H1 (cell line): ENCODE measurements around the gene PAX5.
A peak's percentile ranks its signal among the peaks of the same experiment; 100 is the strongest.

ENCODE experiments used
- CHD1 ChIP-seq: IDR thresholded peaks from 2 replicates; pipeline ENCODE4 v1.6.1; 2012; ENCODE audit warnings: low read depth, low read length, improper control_type of control experiment
- CTCF ChIP-seq, 3 experiments: IDR thresholded peaks; 1 replicate in 2 of 3; 2 replicates in 1 of 3; pipeline versions ENCODE4 v1.5.1 to v1.6.1; 2011; ENCODE audit warnings: low read length in 3 of 3, mild to moderate bottlenecking in 3 of 3, inconsistent platforms in 2 of 3, low read depth in 1 of 3, moderate library complexity in 1 of 3; ENCODE audit not compliant: insufficient read depth in 1 of 3; ENCODE audit errors: control extremely low read depth in 1 of 3
- EZH2 ChIP-seq: fragments of 200-600 bp; sonication (generic); IDR thresholded peaks from 2 replicates; pipeline ENCODE4 v1.7.1; 2012; ENCODE audit warnings: low read depth, mild to moderate bottlenecking, moderate library complexity, low read length, inconsistent platforms; ENCODE audit not compliant: severe bottlenecking
- GABPA ChIP-seq: IDR thresholded peaks from 2 replicates; pipeline ENCODE4 v1.6.1; 2011; ENCODE audit warnings: mild to moderate bottlenecking, low read length, moderate library complexity, borderline replicate concordance; ENCODE audit not compliant: insufficient read depth
- JUND ChIP-seq: IDR thresholded peaks from 2 replicates; pipeline ENCODE4 v1.6.1; 2011; ENCODE audit warnings: mild to moderate bottlenecking, improper control_type of control experiment, low read length
- KDM1A ChIP-seq: fragments of 200-600, 300-600 bp; sonication (generic); IDR thresholded peaks from 2 replicates; pipeline ENCODE4 v1.7.1; 2016; ENCODE audit warnings: mild to moderate bottlenecking, low read length, borderline replicate concordance
- POLR2A ChIP-seq, 2 experiments: IDR thresholded peaks; 1 replicate in 1 of 2; 2 replicates in 1 of 2; pipeline ENCODE4 v1.6.1; 2011; ENCODE audit warnings: low read depth in 2 of 2, low read length in 2 of 2, mild to moderate bottlenecking in 2 of 2; ENCODE audit errors: control extremely low read depth in 1 of 2
- RAD21 ChIP-seq, 2 experiments: IDR thresholded peaks in 1 of 2; conservative IDR thresholded peaks in 1 of 2; 2 replicates each; pipeline ENCODE4 v1.6.1; 2011; ENCODE audit warnings: low read depth in 2 of 2, low read length in 2 of 2, improper control_type of control experiment in 1 of 2, inconsistent platforms in 1 of 2, mild to moderate bottlenecking in 1 of 2, moderate library complexity in 1 of 2
- TAF1 ChIP-seq: IDR thresholded peaks from 2 replicates; pipeline ENCODE4 v1.6.1; 2011; ENCODE audit warnings: mild to moderate bottlenecking, low read depth, low read length
- TEAD4 ChIP-seq: IDR thresholded peaks from 2 replicates; pipeline ENCODE4 v1.6.1; 2012; ENCODE audit warnings: low read depth, low read length, inconsistent platforms, mixed read lengths
- USF2 ChIP-seq: IDR thresholded peaks from 2 replicates; pipeline ENCODE4 v1.6.1; 2011; ENCODE audit warnings: low read length, improper control_type of control experiment
- ZNF274 ChIP-seq: IDR thresholded peaks from 2 replicates; pipeline ENCODE4 v1.7.0; 2012; ENCODE audit warnings: low read length, borderline replicate concordance; ENCODE audit errors: extremely low read depth

GRCh38 chr9:36818242-36818938 lies 215.7 kb downstream of the PAX5 start:
- TF ChIP-seq KDM1A (no peak), CTCF (IDR thresholded peaks at IDR 0.05; ENCODE audit: control extremely low read depth in 1 of 3, insufficient read depth in 1 of 3, low read depth in 1 of 3, low read length in 3 of 3) (no peak), POLR2A (IDR thresholded peaks at IDR 0.05; ENCODE audit: control extremely low read depth in 1 of 2, low read depth in 2 of 2, low read length in 2 of 2) (no peak), RAD21 (IDR thresholded peaks at IDR 0.05 in 1 of 2, conservative IDR thresholded peaks at IDR 0.05 in 1 of 2; ENCODE audit: low read depth in 2 of 2, low read length in 2 of 2) (no peak), CHD1 (no peak), JUND (no peak), EZH2 (peak; percentile 22), TAF1 (no peak), USF2 (no peak), TEAD4 (no peak), GABPA (no peak), ZNF274 (no peak)
